Activated naive CD8-positive, alpha-beta T cell treated with anti-CD3 and anti-CD28 coated beads, Interleukin-2, amount 10 ng/mL, durations not matched to agents 7 days and 5 days (primary cell): ENCODE measurements around the gene RFC5. TPM values are rescaled to one million over a fixed set of nuclear protein-coding genes. Genes with fewer than 3 reads are reported as not detected.

Experiments
- ATAC-seq: fragments of 150-1000 bp; cut with Tn5 transposase; one replicate; pipeline ENCODE4 v1.10.0; 2021; ENCODE audit warnings: low read depth, moderate library complexity
- POLR2A ChIA-PET: fragments of 350-600 bp; sonication (Branson Sonifier 250); formaldehyde crosslinking; loops from one replicate; lab custom pipeline; 2021; ENCODE audit warnings: antibody characterized with exemption; lab: Charles Lee
- DNase-seq: peaks from one replicate; pipeline ENCODE4 v3.0.0; 2021
- H3K27ac Mint-ChIP-seq: one replicate; pipeline ENCODE4 v1.8.0; 2022; ENCODE audit warnings: mild to moderate bottlenecking, mixed read lengths
- H3K27me3 Mint-ChIP-seq: one replicate; pipeline ENCODE4 v1.8.0; 2022; ENCODE audit warnings: mild to moderate bottlenecking, moderate library complexity, mixed read lengths
- H3K36me3 Mint-ChIP-seq: one replicate; pipeline ENCODE4 v1.8.0; 2021; ENCODE audit warnings: mild to moderate bottlenecking, mixed read lengths
- H3K4me1 Mint-ChIP-seq: one replicate; pipeline ENCODE4 v1.8.0; 2021; ENCODE audit warnings: mixed read lengths
- H3K4me3 Mint-ChIP-seq: one replicate; pipeline ENCODE4 v1.8.0; 2022; ENCODE audit warnings: mild to moderate bottlenecking, moderate library complexity, mixed read lengths
- H3K9me3 Mint-ChIP-seq: one replicate; pipeline ENCODE4 v1.8.0; 2021; ENCODE audit warnings: mixed read lengths
- total RNA-seq, 2 experiments: library from RNA; stranded (reverse); gene quantifications; one replicate each; pipeline ENCODE4 v1.2.3, GENCODE V29; 2021

RFC5 gene
- total RNA-seq, 2 experiments from 2014 or later, result 42.7 to 44.9 TPM

DNA sequence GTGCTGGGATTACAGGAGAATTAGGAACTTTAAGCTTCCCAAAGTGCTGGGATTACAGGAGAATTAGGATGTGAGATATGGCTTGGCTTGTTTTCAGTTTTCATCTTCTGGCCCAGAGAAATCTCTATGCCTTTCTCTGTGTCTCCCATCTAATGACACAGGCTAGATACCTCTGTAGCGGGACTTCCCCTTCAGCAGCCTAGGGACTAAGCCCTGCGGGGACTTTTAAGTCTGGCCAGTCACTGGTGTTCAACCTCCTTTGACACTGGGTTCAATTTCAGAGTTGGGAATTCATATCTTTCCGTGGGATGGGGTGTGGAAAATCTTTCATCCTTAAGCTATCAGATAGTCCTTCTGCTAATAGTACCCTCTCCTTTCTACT lies 6.2 kb downstream of the RFC5 start:
- Mint-ChIP-seq H3K4me3 (no peak overlapping the region), H3K4me1 (peaks cover 20% of the 10 kb centered on the region), H3K9me3 (no peaks in the 10 kb centered on the region), H3K36me3 (peaks cover 53% of the 10 kb centered on the region), H3K27ac (no peak overlapping the region), H3K27me3 (no peaks in the 10 kb centered on the region)
- DNase-seq, result no peak
- POLR2A ChIA-PET, result no interaction called here
- no peak for ATAC-seq

DNA sequence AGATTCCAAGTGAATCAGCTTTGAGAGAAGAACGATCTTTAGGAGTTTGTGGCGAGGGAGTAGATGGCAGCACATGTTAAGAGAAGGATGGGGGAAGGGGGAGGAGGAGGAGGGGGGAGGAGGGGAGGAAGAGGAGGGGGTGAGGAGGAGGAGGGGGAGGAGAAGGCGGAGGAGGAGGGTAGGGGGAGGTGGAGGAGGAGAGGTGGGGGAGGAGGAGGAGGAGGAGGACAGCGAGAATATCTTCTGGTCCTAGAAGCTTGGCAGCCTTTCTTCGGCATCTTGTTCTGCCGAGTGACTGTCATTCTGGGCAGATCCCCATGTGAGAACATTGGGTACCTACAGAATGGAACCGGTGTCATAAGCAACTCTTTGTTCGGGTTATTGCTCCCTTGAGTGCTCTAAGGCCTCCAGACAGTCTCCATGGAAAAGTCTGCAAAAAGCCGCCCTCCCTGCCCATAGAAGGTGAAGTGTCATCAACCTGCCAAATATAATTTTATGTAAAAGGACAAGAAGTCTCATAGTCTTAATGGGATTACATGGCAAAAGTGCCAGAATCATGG lies 6.9 kb downstream of the RFC5 start:
- Mint-ChIP-seq H3K9me3 (no peaks in the 10 kb centered on the region), H3K27me3 (no peaks in the 10 kb centered on the region), H3K27ac (no peak overlapping the region), H3K36me3 (peaks cover 54% of the 10 kb centered on the region), H3K4me1 (peaks cover 14% of the 10 kb centered on the region), H3K4me3 (no peak overlapping the region)
- POLR2A ChIA-PET, result no interaction called here
- no peak for DNase-seq
- no peak for ATAC-seq

DNA sequence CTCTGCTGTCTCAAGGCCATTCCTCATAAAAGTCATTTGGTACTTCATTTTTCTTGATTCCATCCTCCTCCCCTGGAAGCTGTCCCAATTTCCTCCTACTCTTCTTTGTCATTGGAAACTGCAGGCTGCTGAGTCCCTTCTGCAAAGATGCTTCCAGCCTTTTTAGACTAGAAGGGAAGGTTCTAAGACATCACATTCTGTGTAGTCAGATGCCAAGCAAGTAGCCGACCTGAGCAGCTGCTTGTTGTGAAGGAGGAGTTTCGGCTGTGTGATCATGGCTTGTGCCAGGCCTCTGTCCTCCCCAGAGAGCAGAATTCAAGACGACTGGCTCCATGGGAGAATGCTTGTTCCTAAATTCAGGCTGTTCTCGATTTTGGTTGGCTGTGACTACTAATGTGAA lies 8.7 kb downstream of the RFC5 start:
- H3K4me3 Mint-ChIP-seq, result no peak overlapping the region
- H3K9me3 Mint-ChIP-seq, result no peaks in the 10 kb centered on the region
- H3K27me3 Mint-ChIP-seq, result no peaks in the 10 kb centered on the region
- POLR2A ChIA-PET, result no interaction called here
- peaks cover 57% of the 10 kb centered on the region for H3K36me3 Mint-ChIP-seq
- H3K27ac Mint-ChIP-seq, result no peak overlapping the region
- H3K4me1 Mint-ChIP-seq, result peaks cover 9% of the 10 kb centered on the region
- DNase-seq (no peak), ATAC-seq (no peak)

DNA sequence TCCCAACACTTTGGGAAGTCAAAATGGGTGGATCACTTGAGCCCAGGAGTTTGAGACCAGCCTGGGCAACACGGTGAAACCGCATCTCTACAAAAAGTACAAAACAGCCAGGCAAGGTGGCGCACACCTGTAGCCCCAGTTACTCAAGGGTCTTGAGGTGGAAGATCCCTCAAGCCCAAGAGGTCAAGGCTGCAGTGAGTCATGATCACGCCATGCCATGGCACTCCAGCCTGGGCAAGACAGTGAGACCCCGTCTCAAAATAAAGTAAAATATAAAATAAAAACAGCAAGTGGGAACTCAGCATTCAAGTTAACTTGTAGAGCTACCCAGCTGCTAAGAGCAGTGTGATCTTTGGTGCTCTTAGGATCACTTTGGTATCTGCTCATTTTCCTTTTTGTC lies 12.7 kb downstream of the RFC5 start:
- Mint-ChIP-seq H3K27ac (no peak overlapping the region), H3K27me3 (no peaks in the 10 kb centered on the region), H3K36me3 (peaks cover 47% of the 10 kb centered on the region), H3K9me3 (no peaks in the 10 kb centered on the region), H3K4me3 (no peak overlapping the region), H3K4me1 (peaks cover 4% of the 10 kb centered on the region)
- POLR2A ChIA-PET, result interaction anchor here (1.5 kb wide), 1 partner anchor 13 kb away, joined by 3 read pairs; the partner anchor contains the start of gene RFC5
- no peak for ATAC-seq
- no peak for DNase-seq

DNA sequence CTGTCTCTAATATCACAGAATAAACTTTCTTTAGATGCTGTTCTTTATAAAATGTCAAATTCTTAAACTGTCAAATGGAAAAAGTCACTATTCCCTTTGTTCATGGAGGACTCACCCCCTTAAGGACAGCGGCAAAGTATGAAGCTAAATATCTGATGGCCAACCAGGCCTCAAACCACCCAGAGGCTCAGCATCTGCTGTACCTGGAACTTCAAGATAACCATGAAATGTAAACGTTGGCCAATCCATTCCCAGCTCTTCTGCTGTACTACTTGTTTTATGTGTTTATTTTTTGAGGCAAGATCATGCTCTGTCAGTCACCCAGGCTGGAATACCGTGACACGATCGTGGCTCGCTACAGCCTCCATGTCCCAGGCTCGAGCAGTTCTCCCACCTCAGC lies 15.7 kb downstream of the RFC5 start:
- Mint-ChIP-seq H3K36me3 (peaks cover 39% of the 10 kb centered on the region), H3K4me1 (peaks cover 6% of the 10 kb centered on the region), H3K4me3 (no peak overlapping the region), H3K27me3 (no peaks in the 10 kb centered on the region), H3K27ac (no peak overlapping the region), H3K9me3 (no peaks in the 10 kb centered on the region)
- POLR2A ChIA-PET, result no interaction called here
- DNase-seq, result no peak
- ATAC-seq, result no peak

DNA sequence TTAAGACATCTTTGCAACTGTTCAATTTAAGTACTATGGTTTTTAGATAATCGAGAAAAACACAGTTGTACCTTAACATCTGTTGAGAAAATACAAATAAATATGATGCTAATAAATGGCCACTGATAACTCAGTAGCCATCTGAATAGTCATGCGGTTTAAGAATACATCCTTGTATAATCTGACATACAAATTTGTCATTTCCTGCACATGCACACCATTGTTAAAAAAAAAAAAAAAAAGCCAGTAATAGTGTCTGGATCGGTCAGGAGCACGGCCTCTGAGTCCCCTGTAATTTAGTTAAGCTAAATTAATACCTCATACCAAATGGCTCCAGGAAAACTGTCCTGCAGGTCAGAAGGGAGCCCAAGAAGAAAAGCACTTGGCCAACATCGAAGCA lies 16.8 kb downstream of the RFC5 start:
- Mint-ChIP-seq H3K27ac (no peak overlapping the region), H3K36me3 (peaks cover 36% of the 10 kb centered on the region), H3K27me3 (no peaks in the 10 kb centered on the region), H3K4me3 (no peak overlapping the region), H3K9me3 (no peaks in the 10 kb centered on the region), H3K4me1 (peaks cover 6% of the 10 kb centered on the region)
- no peak for ATAC-seq
- POLR2A ChIA-PET, result no interaction called here
- DNase-seq, result no peak

DNA sequence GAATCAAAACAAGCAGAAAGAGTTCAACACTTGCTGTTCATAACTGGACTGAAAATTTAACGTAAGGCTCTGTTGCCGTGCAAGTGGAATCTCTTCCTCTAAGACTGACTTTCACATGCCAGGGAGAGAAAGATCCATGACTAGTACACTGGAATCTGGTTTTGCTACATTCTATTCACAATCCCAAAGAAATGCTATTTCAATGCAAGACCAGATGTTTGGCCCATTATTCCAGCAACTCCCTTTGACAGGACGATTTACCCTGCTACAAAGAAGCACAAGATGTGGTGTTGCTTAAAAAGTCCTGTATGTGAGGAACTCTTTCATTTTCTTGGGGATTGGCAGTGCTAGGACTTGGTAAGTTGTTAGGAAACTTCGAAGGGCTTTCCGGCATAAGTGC lies 17.4 kb downstream of the RFC5 start:
- H3K27ac Mint-ChIP-seq, result no peak overlapping the region
- peaks cover 6% of the 10 kb centered on the region for H3K4me1 Mint-ChIP-seq
- peaks cover 32% of the 10 kb centered on the region for H3K36me3 Mint-ChIP-seq
- POLR2A ChIA-PET, result no interaction called here
- ATAC-seq (no peak), DNase-seq (no peak)
- no peak overlapping the region for H3K4me3 Mint-ChIP-seq
- no peaks in the 10 kb centered on the region for H3K27me3 Mint-ChIP-seq
- no peaks in the 10 kb centered on the region for H3K9me3 Mint-ChIP-seq

DNA sequence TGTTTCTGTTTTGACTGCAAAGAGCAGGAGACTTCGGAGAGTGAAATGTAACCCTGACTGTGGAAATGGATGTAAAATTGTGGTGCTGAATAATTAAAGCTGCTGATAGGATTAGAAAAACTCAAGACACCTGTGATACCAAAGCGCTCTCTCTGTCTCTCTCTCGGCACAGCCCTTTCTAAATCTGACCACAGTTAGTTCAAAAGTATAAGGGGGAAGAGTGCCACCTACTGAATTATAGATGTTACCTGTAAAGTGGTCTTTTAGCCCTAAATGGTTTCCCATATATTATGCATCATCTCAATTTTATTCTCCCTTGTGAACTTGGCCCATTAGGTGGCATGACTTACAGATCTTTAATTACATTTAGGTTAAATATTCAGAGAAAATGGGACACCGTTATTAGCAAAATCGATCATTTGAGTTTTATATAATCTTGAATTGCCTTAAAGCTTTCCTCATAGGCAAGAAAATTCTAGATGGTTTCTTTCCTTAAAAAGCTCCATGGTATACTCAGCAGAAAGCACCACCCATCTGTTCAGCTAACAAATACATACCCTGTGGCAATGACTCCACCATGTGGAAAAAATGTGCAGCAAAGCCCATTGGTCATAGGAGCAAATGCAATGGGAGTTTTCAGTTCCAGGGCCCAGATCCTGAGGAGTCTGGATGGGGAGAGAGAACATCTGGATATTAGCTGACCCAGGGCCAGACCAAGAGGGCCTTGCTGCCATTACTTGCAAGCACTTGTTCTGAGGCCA lies 18.1 kb downstream of the RFC5 start:
- Mint-ChIP-seq H3K27me3 (no peaks in the 10 kb centered on the region), H3K9me3 (no peaks in the 10 kb centered on the region), H3K27ac (no peak overlapping the region), H3K4me3 (no peak overlapping the region), H3K36me3 (peaks cover 32% of the 10 kb centered on the region), H3K4me1 (peaks cover 8% of the 10 kb centered on the region)
- POLR2A ChIA-PET, result no interaction called here
- ATAC-seq (no peak), DNase-seq (no peak)

DNA sequence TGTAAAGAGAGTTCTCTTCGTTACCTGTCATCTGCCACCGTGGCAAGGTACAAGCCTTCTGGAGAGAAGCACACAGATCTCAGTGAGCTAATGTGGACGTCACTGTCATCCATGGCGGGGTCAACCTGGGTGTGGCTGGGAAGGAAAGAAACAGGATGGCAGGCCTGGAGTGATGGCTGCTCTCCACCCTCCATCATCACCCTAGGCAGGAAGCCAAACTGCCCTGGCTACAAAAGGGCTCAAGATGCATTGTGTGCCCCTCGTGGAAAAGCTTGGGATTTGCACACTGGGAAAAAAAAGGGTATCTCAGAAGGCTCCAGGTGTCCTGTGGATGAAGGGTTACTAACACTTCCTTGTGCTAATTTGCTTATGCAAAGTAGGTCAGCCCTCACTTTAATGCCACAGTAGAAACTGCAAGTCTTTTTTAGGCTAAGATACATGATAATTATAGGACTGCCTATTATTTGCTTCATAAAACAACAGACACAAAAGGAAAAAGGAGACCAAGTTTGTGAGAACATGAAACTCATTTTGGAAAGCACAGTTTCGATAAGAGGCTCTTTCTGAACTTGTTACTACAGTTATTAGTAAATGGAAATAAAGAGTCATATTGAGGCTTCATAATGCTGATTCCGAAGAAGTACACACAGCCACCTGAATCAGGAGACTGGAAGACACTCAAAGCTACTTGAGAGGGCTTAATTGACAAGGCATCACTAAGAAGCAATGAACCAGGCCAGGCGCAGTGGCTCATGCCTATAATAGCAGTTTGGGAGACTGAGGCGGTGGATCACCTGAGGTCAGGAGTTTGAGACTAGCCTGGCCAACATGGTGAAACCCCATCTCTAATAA lies 18.9 kb downstream of the RFC5 start:
- POLR2A ChIA-PET, result no interaction called here
- H3K27me3 Mint-ChIP-seq, result no peaks in the 10 kb centered on the region
- peaks cover 8% of the 10 kb centered on the region for H3K4me1 Mint-ChIP-seq
- ATAC-seq (no peak), DNase-seq (no peak)
- H3K9me3 Mint-ChIP-seq, result no peaks in the 10 kb centered on the region
- H3K36me3 Mint-ChIP-seq, result peaks cover 31% of the 10 kb centered on the region
- H3K4me3 Mint-ChIP-seq, result no peak overlapping the region
- no peak overlapping the region for H3K27ac Mint-ChIP-seq

DNA sequence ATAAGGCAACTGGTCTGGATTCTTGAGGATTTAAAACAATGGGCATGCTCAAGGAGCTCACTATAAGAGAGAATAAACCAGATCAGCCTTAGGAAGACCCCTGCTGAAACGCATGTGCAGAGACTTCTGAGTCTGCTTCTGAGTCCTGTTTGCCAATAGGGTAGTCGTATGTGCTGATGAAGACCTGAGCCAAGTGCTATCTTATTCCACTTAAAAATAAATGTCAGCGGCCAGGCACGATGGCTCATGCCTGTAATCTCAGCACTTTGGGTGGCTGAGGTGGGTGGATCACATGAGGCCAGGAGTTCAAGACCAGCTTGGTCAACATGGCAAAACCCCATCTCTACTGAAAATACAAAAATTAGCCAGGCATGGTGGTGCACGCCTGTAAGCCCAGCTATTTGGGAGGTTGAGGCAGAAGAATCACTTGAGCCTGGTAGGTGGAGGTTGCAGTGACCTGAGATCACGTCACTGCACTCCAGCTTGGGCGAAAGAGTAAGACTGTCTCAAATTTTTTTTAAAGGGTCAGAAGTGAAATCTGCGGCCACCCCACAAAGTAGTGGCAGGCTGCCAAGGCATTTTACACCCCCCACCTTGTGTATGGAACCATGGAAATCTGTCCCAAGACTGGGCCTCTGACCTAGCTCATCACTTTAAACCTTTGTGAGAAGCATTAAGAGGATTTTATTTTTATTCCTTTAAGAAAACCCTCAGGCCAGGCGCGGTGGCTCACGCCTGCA lies 20.3 kb downstream of the RFC5 start:
- POLR2A ChIA-PET, result no interaction called here
- ATAC-seq (no peak), DNase-seq (no peak)
- Mint-ChIP-seq H3K9me3 (no peaks in the 10 kb centered on the region), H3K4me3 (no peak overlapping the region), H3K27me3 (no peaks in the 10 kb centered on the region), H3K36me3 (peaks cover 38% of the 10 kb centered on the region), H3K27ac (no peak overlapping the region), H3K4me1 (peaks cover 8% of the 10 kb centered on the region)

DNA sequence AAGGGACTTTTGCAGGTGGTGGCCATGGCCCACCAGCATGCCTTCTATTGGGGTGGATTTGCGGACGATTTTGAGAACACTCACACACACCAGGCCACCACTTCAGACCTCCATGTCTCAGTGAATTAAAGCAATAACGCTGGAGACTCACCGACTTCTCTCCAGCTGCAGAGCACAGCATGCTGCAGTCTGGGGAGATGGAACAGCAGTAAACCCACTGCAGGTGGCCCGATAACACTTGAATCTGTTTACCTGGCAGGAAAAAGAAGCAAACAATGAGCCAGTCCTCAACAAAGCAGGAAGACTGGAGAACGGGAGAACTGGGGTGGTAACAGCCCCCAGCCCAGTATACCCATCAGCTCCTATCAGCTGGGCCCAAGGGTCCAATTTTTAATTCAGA lies 21.6 kb downstream of the RFC5 start:
- no peak overlapping the region for H3K27ac Mint-ChIP-seq
- peaks cover 41% of the 10 kb centered on the region for H3K36me3 Mint-ChIP-seq
- peaks cover 4% of the 10 kb centered on the region for H3K4me1 Mint-ChIP-seq
- no peaks in the 10 kb centered on the region for H3K27me3 Mint-ChIP-seq
- no peak overlapping the region for H3K4me3 Mint-ChIP-seq
- ATAC-seq (no peak), DNase-seq (no peak)
- no peaks in the 10 kb centered on the region for H3K9me3 Mint-ChIP-seq
- POLR2A ChIA-PET, result no interaction called here

DNA sequence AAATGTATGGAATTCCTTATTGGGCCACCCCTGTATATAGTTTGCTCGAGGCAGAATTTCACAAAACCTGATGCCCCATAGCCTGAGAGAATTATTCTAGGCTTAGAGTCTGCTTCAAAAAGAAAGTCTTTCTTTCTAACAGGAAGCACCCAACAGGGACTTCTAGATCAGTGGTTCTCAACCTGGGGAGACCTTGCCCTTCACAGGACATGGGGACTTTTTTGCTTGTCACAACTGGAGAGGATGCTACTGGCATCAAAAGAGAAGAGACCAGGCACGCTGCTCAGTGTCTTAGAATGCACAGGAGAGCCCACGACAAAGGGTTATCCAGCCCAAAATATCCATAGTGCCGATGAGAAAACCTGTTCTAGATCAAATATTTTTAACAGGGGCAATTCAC lies 25.6 kb downstream of the RFC5 start:
- DNase-seq (no peak), ATAC-seq (no peak)
- Mint-ChIP-seq H3K4me3 (no peak overlapping the region), H3K36me3 (peaks cover 40% of the 10 kb centered on the region), H3K4me1 (peaks cover 8% of the 10 kb centered on the region), H3K9me3 (no peaks in the 10 kb centered on the region), H3K27ac (no peak overlapping the region), H3K27me3 (no peaks in the 10 kb centered on the region)
- POLR2A ChIA-PET, result no interaction called here

DNA sequence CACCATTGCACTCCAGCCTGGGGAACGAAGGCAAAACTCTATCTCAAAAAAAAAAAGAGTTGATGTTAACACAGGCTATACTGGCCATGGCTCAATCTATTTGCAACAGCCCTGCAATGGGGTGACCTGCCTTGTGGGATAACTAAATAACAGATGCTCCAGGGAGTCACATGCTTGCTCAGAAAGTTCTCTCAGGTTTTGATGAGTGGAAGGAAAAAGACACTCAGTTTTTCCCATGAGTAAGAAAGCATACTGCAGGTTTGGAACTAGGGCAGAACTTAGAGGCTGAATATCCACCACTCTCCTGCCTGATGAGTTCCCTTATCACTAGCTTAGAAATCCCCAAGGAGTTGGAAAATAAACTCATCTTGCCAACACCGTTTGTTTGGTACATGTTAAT lies 27.6 kb downstream of the RFC5 start:
- Mint-ChIP-seq H3K4me3 (no peak overlapping the region), H3K9me3 (no peaks in the 10 kb centered on the region), H3K4me1 (peaks cover 8% of the 10 kb centered on the region), H3K27ac (no peak overlapping the region), H3K27me3 (no peaks in the 10 kb centered on the region), H3K36me3 (peaks cover 38% of the 10 kb centered on the region)
- POLR2A ChIA-PET, result interaction anchor here (0.7 kb wide), 1 partner anchor 15 kb away, joined by 4 read pairs; no protein-coding TSS in a partner anchor
- no peak for DNase-seq
- no peak for ATAC-seq
